ENCODE data around the gene ANKH. TPM values are rescaled to one million over a fixed set of nuclear protein-coding genes. Genes with fewer than 3 reads are reported as not detected.

Gene ANKH
- total and polyA plus RNA-seq, 4 donors: 9.3 to 57.1 (median 37.4) TPM

DNA sequence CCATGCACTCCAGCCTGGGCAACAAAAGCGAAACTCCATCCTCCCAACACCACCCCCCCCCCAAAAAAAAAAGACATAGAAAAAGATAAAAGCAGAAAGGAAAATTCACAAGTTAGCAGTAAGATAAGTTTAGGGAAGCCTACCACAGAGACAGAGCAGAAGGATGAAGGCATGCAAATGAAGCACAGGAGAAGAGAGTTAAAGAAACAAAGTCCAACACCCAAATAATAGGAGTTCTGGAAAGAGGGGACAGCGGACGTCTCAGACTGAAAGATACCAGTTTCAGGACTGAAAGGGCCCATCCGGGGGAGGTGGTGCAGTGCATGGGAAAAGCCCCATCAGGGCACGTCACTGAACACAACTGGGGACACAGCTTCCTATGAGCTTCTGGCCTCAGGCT is 152.8 kb downstream of the ANKH start:
- no peaks in the 10 kb centered on the region for H3K9me3 ChIP-seq (ENCODE audit: control insufficient read depth in 4 of 4, low read length in 3 of 4)
- no peak for DNase-seq (ENCODE audit: low spot score)
- TF ChIP-seq RXRA (IDR thresholded peaks at IDR 0.05): no peak
- TF ChIP-seq YY1 (IDR thresholded peaks at IDR 0.05): no peak
- TF ChIP-seq, protein P1, sequence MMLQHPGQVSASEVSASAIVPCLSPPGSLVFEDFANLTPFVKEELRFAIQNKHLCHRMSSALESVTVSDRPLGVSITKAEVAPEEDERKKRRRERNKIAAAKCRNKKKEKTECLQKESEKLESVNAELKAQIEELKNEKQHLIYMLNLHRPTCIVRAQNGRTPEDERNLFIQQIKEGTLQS (IDR thresholded peaks at IDR 0.05): no peak
- TF ChIP-seq, protein P2, sequence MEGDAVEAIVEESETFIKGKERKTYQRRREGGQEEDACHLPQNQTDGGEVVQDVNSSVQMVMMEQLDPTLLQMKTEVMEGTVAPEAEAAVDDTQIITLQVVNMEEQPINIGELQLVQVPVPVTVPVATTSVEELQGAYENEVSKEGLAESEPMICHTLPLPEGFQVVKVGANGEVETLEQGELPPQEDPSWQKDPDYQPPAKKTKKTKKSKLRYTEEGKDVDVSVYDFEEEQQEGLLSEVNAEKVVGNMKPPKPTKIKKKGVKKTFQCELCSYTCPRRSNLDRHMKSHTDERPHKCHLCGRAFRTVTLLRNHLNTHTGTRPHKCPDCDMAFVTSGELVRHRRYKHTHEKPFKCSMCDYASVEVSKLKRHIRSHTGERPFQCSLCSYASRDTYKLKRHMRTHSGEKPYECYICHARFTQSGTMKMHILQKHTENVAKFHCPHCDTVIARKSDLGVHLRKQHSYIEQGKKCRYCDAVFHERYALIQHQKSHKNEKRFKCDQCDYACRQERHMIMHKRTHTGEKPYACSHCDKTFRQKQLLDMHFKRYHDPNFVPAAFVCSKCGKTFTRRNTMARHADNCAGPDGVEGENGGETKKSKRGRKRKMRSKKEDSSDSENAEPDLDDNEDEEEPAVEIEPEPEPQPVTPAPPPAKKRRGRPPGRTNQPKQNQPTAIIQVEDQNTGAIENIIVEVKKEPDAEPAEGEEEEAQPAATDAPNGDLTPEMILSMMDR (IDR thresholded peaks at IDR 0.05; ENCODE audit: low read depth, low read length, missing input control): no peak
- H3K4me3 ChIP-seq (ENCODE audit: low read depth in 1 of 3, low read length in 3 of 3): no peak overlapping the region
- H3K4me1 ChIP-seq (ENCODE audit: control insufficient read depth in 4 of 4, insufficient read depth in 4 of 4, low read length in 3 of 4): peaks cover 4 to 33% (median 18%) of the 10 kb centered on the region in 4 donors
- H3K9ac ChIP-seq (ENCODE audit: low read depth in 1 of 2, low read length in 2 of 2): no peak overlapping the region
- no peak overlapping the region for H3K27ac ChIP-seq (ENCODE audit: low read depth in 1 of 2, low read length in 2 of 2)
- H3K27me3 ChIP-seq (ENCODE audit: control insufficient read depth in 4 of 4, insufficient read depth in 4 of 4, low read length in 3 of 4): no peaks in the 10 kb centered on the region
- 91% methylated on average over 5 of the region's 5 CpGs for whole genome bisulfite sequencing
- peaks cover 0 to 10% (median 7%) of the 10 kb centered on the region in 4 donors for H3K36me3 ChIP-seq (ENCODE audit: control insufficient read depth in 4 of 4, insufficient read depth in 3 of 4, low read depth in 1 of 4, low read length in 3 of 4)

DNA sequence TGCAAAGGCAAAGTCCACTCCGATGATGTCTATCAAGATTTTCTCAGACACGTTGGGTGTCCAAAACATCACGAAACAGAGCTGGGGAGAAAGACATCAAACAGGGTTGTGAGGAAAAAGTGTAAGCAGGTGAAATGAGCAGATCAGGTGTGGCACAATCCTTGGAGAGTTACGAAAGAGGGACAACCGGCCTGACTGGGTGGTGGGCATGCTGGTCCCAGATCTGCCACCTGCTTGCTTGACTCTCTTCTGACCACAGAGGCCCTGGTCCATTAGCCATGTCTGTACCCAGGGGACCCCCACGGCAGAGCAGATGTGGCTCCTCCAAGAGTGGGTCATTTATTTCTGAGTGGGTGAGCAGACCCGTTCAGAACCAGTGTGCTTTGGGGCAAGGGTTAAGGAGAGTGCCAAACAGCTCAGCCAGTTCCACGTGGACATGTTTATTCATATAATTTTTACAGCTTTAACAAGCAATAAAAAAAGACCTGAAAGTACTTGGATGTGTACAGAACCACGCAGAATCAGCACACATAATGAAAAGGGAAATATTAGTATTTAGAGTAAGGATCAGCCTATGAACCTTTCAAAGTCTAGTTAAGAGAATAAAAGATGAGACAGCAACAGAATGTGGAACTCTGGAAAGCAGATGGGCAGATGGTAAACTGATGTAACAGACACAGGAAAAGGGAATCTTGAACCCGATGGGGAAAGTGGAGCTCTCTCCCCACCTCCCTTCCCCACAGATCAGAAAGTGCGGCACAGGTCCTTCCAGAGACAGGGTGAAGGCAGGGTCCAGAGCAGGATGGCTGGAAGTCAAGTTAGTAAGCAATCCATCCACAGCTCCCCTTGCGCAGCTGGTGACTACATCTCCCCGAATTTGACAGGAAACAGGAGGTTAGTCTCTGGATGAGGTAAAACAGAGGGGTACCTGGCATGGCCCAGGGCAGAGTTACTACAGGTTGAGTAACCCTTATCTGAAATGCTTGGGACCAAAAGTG is 154.5 kb downstream of the ANKH start:
- Histone ChIP-seq H3K36me3 (ENCODE audit: control insufficient read depth in 4 of 4, insufficient read depth in 3 of 4, low read depth in 1 of 4, low read length in 3 of 4) (peaks cover 4 to 25% (median 16%) of the 10 kb centered on the region in 4 donors), H3K9ac (ENCODE audit: low read depth in 1 of 2, low read length in 2 of 2) (no peak overlapping the region), H3K27ac (ENCODE audit: low read depth in 1 of 2, low read length in 2 of 2) (peak overlapping the region; percentile 38 to 75), H3K27me3 (ENCODE audit: control insufficient read depth in 4 of 4, insufficient read depth in 4 of 4, low read length in 3 of 4) (no peaks in the 10 kb centered on the region), H3K4me1 (ENCODE audit: control insufficient read depth in 4 of 4, insufficient read depth in 4 of 4, low read length in 3 of 4) (peaks cover 4 to 25% (median 14%) of the 10 kb centered on the region in 4 donors), H3K4me3 (ENCODE audit: low read depth in 1 of 3, low read length in 3 of 3) (no peak overlapping the region), H3K9me3 (ENCODE audit: control insufficient read depth in 4 of 4, low read length in 3 of 4) (no peaks in the 10 kb centered on the region)
- WGBS: 53% methylated on average over 13 of the region's 13 CpGs
- no peak for TF ChIP-seq HNF4A (conservative IDR thresholded peaks at IDR 0.05)
- TF ChIP-seq JUND (IDR thresholded peaks at IDR 0.05): no peak
- TF ChIP-seq YY1 (IDR thresholded peaks at IDR 0.05): no peak
- TF ChIP-seq, protein P3, sequence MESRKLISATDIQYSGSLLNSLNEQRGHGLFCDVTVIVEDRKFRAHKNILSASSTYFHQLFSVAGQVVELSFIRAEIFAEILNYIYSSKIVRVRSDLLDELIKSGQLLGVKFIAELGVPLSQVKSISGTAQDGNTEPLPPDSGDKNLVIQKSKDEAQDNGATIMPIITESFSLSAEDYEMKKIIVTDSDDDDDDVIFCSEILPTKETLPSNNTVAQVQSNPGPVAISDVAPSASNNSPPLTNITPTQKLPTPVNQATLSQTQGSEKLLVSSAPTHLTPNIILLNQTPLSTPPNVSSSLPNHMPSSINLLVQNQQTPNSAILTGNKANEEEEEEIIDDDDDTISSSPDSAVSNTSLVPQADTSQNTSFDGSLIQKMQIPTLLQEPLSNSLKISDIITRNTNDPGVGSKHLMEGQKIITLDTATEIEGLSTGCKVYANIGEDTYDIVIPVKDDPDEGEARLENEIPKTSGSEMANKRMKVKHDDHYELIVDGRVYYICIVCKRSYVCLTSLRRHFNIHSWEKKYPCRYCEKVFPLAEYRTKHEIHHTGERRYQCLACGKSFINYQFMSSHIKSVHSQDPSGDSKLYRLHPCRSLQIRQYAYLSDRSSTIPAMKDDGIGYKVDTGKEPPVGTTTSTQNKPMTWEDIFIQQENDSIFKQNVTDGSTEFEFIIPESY (IDR thresholded peaks at IDR 0.05): no peak
- TF ChIP-seq, protein P4, sequence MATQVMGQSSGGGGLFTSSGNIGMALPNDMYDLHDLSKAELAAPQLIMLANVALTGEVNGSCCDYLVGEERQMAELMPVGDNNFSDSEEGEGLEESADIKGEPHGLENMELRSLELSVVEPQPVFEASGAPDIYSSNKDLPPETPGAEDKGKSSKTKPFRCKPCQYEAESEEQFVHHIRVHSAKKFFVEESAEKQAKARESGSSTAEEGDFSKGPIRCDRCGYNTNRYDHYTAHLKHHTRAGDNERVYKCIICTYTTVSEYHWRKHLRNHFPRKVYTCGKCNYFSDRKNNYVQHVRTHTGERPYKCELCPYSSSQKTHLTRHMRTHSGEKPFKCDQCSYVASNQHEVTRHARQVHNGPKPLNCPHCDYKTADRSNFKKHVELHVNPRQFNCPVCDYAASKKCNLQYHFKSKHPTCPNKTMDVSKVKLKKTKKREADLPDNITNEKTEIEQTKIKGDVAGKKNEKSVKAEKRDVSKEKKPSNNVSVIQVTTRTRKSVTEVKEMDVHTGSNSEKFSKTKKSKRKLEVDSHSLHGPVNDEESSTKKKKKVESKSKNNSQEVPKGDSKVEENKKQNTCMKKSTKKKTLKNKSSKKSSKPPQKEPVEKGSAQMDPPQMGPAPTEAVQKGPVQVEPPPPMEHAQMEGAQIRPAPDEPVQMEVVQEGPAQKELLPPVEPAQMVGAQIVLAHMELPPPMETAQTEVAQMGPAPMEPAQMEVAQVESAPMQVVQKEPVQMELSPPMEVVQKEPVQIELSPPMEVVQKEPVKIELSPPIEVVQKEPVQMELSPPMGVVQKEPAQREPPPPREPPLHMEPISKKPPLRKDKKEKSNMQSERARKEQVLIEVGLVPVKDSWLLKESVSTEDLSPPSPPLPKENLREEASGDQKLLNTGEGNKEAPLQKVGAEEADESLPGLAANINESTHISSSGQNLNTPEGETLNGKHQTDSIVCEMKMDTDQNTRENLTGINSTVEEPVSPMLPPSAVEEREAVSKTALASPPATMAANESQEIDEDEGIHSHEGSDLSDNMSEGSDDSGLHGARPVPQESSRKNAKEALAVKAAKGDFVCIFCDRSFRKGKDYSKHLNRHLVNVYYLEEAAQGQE (IDR thresholded peaks at IDR 0.05): no peak
- TF ChIP-seq TAF1 (conservative IDR thresholded peaks at IDR 0.05): no peak
- no peak for TF ChIP-seq GABPA (IDR thresholded peaks at IDR 0.05 in 1 of 2, conservative IDR thresholded peaks at IDR 0.05 in 1 of 2)
- TF ChIP-seq FOXA1 (IDR thresholded peaks at IDR 0.05): no peak
- no peak for TF ChIP-seq NR2F2 (IDR thresholded peaks at IDR 0.05)
- no peak for TF ChIP-seq FOXA2 (IDR thresholded peaks at IDR 0.05)
- TF ChIP-seq HNF4G (IDR thresholded peaks at IDR 0.05): no peak
- no peak for TF ChIP-seq RAD21 (IDR thresholded peaks at IDR 0.05)
- TF ChIP-seq, protein P2 (IDR thresholded peaks at IDR 0.05; ENCODE audit: low read depth, low read length, missing input control): no peak
- TF ChIP-seq EGR1 (IDR thresholded peaks at IDR 0.05; ENCODE audit: low read depth in 2 of 2): no peak
- TF ChIP-seq RXRA (IDR thresholded peaks at IDR 0.05): no peak
- TF ChIP-seq SP1 (IDR thresholded peaks at IDR 0.05): no peak
- no peak for DNase-seq (ENCODE audit: low spot score)
